Medulla oblongata (tissue), 1 donor: ENCODE measurements around the gene PLEKHN1.

Experiments
- DNase-seq: peaks from one replicate; pipeline ENCODE4 v3.0.0-alpha.2; 2015; ENCODE audit errors: extremely low spot score

The PLEKHN1 gene

DNA sequence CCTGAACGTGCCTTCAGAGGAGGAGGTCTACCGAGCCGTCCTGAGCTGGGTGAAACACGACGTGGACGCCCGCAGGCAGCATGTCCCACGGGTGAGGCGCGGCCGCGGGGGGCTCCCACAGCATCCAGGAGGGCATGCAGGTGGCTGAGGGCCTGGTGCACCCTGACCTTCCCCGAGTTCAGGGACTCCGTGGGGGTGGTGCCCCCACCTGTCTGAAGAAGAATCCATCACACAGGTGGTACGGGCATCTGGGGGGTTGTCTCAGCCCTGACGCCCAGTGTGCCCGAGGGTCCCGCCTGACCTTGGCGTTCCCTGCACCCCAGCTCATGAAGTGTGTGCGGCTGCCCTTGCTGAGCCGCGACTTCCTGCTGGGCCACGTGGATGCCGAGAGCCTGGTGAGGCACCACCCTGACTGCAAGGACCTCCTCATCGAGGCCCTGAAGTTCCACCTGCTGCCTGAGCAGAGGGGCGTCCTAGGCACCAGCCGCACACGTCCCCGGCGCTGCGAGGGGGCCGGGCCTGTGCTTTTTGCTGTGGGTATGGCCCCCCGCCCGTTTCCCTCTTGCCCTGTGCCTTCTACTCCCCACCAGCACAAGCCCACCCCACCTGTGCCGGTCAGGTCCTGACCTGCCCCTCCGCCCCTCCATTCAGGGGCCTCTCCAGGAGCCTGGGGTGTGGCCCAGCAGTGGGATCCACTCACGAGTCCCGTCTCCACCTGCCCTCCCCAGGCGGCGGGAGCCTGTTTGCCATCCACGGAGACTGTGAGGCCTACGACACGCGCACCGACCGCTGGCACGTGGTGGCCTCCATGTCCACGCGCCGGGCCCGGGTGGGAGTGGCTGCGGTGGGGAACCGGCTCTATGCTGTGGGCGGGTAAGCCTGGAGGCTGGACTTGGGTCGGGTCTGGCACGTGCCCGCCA lies 3.6 kb upstream of the PLEKHN1 start:
- no peak for DNase-seq

- DNase-seq: no peak
Measured at GRCh38 chr1:963301-963651, 3.0 kb upstream of the PLEKHN1 start.

- no peak for DNase-seq
Measured at GRCh38 chr1:963746-964525, 2.3 kb upstream of the PLEKHN1 start.

GRCh38 chr1:964691-965525 lies 1.4 kb upstream of the PLEKHN1 start:
- no peak for DNase-seq

DNA sequence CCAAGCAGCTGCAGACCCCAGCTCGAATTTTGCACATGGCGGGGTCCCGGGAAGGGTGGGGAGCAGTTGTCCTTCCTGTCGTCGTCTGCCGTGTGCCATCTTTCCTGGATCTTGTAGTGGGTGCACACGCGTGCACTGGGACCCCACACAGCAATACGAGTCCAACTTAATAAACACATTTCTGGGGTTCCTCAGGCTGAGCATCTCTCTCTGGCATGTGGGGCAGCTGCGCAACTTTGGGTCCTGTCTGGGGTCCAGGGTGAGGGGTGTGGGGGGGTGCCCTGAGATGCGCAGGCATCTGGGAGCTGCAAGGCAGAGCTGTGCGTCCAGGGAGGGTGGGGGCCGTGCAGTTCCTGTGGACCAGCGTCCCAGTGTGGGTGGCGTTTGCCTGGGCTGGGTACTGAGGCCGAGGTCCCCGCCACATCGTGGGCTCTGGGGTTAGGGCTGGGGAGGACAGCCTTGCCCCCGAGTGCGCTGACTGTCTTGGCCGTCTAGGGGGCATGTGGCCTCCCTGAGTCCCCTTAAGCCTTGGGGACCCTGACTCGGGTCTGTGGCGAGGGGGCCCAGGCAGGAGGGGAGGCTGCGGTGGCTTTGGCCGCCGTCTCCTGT lies 652 bp upstream of the PLEKHN1 start:
- no peak for DNase-seq

DNA sequence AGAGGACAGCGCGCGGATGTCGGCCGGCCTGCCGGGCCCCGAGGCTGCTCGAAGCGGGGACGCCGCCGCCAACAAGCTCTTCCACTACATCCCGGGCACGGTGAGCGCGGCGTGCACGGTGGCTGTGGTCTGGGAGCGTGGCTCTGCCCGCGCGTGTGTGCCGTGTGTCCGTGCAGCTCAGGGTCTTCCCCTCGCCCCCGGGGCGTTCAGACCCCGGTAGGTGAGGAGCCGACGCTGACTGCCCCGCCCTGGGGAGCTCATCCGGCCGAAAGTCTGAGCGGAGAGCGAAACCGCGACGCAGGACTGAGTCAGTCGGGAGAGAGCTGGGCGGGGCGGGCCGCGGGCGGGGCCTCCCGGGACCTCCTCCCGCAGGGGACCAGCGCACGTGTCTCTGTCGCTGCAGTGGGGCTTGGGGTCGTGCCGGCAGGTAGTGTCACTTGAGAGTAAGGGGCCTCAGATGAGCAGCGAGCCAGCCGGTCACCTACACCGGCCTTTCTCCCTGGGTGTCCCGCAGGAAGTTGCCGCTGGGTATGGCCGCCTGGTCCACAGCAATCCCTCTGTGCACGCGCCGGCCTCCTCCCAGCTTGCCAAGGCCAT lies 520 bp downstream of the PLEKHN1 start:
- no peak for DNase-seq

GRCh38 chr1:967466-968343 lies 1.4 kb downstream of the PLEKHN1 start:
- DNase-seq: no peak

DNA sequence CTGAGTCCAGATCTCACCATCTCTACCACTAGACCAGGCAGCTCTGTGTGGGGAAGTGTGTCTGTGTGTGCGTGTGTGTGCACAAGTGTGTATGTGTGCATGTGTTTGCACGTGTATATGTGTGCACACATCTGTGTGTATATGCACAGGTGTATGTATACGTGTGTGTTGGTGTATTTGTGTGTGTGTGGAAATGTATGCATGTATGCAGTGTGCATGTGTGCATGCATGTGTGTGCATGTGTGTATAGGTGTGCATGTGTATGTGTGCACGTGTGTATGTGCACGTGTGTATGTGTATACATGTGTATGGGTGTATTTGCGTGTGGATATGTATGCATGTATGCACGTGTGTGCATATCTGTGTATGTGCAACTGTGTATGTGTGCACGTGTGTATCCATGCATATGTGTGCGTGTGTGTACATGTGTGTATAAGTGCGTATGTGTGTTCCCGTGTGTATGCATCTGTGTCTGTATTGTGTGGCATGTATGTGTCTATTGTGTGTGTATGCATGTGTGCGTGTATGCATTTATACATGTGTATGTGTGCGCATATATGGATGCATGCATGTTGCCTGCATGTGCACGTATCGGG lies 3.1 kb downstream of the PLEKHN1 start:
- DNase-seq: no peak

DNA sequence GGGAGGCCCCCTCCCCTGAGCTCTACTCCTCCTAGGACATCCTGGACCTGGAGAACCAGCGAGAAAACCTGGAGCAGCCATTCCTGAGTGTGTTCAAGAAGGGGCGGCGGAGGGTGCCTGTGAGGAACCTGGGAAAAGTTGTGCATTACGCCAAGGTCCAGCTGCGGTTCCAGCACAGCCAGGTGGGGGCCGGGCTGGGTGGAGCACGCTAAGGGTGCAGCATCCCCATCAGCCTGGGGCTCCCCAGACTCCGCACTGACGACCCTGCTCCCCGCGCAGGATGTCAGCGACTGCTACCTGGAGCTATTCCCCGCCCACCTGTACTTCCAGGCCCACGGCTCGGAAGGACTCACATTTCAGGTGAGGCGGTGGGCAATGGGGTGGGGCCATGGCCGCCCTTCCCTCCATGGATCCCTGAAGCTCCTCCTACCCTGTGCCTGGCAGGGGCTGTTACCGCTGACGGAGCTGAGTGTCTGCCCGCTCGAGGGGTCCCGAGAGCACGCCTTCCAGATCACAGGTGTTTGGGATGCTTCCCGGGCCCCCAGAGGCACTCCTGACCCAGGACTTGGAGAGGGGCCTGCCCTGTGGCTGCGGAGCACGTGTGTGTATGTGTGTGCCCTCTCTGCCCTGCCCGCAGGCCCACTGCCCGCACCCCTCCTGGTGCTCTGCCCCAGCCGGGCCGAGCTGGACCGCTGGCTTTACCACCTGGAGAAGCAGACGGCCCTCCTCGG lies 4.1 kb downstream of the PLEKHN1 start:
- no peak for DNase-seq

- no peak for DNase-seq
Measured at GRCh38 chr1:970973-971730, 4.9 kb downstream of the PLEKHN1 start.

- no peak for DNase-seq
Measured at GRCh38 chr1:971751-972506, 5.6 kb downstream of the PLEKHN1 start.

DNA sequence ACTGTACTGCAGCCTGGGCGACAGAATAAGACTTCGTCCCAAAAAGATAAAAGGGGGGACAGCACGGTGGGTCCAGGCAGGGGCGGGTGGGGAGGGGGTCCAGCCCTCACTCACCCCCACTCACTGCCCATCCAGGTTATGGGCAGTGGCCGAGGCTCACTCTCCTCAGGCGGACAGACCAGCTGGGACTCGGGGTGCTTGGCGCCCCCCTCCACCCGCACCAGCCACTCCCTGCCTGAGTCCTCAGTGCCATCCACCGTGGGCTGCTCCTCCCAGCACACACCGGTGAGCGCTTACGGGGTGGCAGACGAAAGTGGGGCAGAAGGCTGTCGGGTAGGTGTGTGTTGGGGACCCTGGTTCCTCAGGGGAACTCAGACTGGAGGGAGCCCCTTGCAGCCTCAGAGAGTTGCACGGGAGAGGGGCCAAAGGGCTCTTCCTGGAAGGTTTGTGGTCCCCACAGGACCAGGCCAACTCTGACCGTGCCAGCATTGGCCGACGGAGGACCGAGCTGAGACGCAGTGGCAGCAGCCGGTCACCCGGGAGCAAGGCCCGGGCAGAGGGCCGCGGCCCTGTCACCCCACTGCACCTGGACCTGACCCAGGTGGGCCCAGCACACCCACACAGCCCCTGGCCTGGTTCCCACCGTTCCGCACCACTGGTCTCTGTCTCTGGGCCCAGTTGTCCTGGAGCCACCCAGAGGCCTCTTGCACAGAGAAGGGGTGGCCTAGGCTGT lies 6.6 kb downstream of the PLEKHN1 start:
- no peak for DNase-seq

- DNase-seq: no peak
Measured at GRCh38 chr1:973459-974292, 7.4 kb downstream of the PLEKHN1 start.

- DNase-seq: no peak
Measured at GRCh38 chr1:974293-974640, 8.0 kb downstream of the PLEKHN1 start.

GRCh38 chr1:974687-975328 lies 8.5 kb downstream of the PLEKHN1 start:
- DNase-seq: no peak

- DNase-seq: no peak
Measured at GRCh38 chr1:975365-975764, 9.1 kb downstream of the PLEKHN1 start.
